Subcutaneous preadipocyte (primary cell): ENCODE data around the gene EFCAB14. TPM values are rescaled to one million over a fixed set of nuclear protein-coding genes. Genes with fewer than 3 reads are reported as not detected.

ENCODE experiments used
- total RNA-seq: library from RNA; depleted of rRNA; stranded (reverse); fragments of >200 nt; gene quantifications from 2 replicates; pipeline ENCODE4 v1.2.3, GENCODE V29; 2012

The EFCAB14 gene, protein sequence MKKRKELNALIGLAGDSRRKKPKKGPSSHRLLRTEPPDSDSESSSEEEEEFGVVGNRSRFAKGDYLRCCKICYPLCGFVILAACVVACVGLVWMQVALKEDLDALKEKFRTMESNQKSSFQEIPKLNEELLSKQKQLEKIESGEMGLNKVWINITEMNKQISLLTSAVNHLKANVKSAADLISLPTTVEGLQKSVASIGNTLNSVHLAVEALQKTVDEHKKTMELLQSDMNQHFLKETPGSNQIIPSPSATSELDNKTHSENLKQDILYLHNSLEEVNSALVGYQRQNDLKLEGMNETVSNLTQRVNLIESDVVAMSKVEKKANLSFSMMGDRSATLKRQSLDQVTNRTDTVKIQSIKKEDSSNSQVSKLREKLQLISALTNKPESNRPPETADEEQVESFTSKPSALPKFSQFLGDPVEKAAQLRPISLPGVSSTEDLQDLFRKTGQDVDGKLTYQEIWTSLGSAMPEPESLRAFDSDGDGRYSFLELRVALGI
- 41.5 and 59.4 TPM in 2 replicates for total RNA-seq

DNA sequence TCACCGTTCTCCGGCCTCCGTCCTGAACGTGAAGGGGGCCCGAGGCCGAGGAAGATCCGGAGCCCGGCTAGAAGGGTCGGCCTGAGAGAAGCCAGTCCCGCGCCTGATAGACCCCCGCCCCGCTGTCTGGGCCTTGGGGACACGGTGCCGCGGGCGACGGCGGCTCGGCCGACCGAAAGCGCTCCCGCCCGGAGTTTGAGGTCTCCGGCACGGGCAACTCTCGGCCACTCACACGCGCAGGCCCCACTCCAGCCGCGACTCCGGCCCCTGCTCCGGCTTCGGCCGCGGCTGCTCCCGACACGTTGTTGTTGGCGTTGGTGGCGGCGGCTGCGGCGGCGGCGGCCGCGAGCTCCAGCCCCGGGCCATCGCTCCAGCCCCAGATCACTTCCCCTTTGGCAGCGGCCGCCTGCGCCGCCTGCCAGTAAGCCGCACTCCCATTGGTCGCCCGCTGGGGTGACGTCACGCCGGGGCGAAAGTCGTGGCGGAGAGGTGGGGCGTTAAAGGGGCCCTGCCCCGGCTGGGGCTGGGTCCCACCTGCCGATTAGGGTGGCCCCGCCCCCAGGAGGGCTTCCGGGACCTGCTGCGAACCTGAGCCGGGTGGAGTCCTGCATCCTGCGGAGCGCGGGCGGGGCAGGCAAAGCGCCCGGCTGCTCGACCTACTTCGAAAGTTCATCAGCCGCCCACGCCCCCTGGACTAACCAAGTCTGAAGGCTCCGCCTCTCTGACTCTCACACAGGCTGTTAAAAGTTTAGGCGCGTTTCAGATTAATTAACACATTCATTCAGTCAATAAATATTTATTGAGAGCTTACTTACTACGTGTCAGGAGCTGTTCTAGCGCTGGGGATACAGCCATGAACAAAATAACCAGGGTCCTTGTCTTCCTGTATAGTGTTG lies at the start of gene EFCAB14:
Gene EFCAB14 (minus strand): TSS at position 388 of the 896 bp plus-strand sequence. CDS start 1,027 bp downstream, outside the sequence.

DNA sequence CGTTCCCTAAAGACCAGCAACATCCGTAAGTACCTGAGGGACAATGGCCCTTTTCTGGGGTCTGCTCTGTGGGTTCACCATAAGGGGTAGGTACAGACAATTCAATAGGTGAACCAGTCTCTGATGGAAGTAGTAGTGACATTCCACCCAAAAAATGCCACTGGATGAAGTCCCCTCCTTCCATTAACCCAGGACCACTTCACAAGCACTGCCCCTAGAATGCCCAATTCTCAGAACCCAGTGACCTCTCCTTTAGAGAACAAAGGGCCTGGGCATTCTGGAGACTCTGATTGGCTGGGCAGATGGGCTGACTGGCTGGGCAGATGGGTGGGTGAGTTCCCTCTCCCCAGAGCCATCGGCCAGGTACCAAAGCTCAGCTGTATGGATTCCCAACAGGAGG lies 47.4 kb downstream of the EFCAB14 start, which contains the start of gene TEX38:
Gene TEX38 (plus strand): TSS at position 301 of the 400 bp plus-strand sequence. CDS start 81 bp downstream, at position 382.

DNA sequence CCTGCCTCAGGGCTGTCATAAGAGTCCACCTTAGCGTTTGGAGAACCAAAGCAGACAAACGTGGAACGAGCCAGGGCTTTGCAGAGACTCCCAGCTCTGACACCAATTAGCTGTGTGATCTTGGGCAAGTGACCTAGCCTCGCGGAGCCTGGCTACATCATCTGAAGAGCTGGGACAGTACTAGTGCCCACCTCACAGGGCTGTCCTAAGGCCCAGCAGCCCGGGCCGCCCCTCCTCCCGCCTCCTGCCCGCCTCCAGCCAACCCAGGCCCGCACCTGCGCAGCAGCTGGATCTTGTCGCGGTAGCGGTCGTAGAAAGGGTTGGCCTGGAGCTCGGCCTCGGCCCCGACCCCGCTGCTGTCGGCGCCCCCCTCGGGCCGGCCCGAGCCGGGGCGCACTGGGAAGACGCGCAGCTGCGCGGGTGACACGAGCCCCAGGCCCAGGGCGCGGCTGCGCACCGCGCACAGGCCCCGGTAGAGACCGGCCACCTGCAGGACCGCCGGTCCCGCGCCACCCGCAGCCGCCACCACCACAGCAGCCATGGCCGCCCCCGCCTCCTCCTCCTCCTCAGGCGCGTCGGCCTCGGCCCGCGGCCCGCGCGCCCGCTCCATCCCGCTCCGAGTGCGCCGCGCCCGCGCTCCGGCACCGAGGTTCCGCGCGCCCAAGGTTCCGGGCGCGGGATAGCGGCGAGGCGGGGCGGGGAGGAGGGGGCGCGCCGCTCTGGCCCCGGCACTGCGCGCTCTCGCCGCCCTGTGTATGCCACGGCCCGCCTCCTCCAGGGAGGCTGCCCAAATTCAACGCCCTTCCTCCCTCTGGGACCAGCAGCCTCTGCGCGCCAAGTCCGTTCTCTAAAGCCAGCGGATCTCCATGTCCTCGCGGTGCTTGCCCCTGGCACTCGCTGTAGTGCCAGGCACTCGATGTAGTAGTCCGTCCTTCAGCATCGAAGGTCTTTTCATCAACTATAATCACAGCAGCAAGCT lies 50.8 kb downstream of the EFCAB14 start, which contains the start of gene ATPAF1:
Gene ATPAF1 (minus strand): TSS at position 583 of the 979 bp plus-strand sequence. CDS start 42 bp downstream, at position 541.

Other genes with a start within 250 kb of the EFCAB14 start
- gene DMBX1, start 229.3 kb downstream of the EFCAB14 start, total RNA-seq = not detected in 2 replicates
- not detected in 2 replicates for gene KNCN, start 167.5 kb downstream of the EFCAB14 start, total RNA-seq
- gene MKNK1, start 114.8 kb downstream of the EFCAB14 start, total RNA-seq = 14.0 and 15.8 TPM in 2 replicates
- 4.8 and 5.3 TPM in 2 replicates for gene MOB3C, start 102.3 kb downstream of the EFCAB14 start, total RNA-seq
- gene ATPAF1, start 50.8 kb downstream of the EFCAB14 start, total RNA-seq = 41.2 and 52.0 TPM in 2 replicates
- not detected in 2 replicates for gene TEX38, start 47.3 kb downstream of the EFCAB14 start, total RNA-seq
- gene CYP4B1, start 79.9 kb upstream of the EFCAB14 start, total RNA-seq = not detected in 2 replicates
- gene CYP4A11, start 222.4 kb upstream of the EFCAB14 start, total RNA-seq = not detected in 2 replicates